ENCODE results near the gene OR5AN1. TPM values are rescaled to one million over a fixed set of nuclear protein-coding genes. Genes with fewer than 3 reads are reported as not detected.
"Not testable (repeated sequence)": the region's sequence is repeated elsewhere in the genome, so short reads cannot be mapped to it uniquely, and the experiment has no call there.

Gene OR5AN1
- total RNA-seq, 1 donor from 2014 or later = not detected

DNA sequence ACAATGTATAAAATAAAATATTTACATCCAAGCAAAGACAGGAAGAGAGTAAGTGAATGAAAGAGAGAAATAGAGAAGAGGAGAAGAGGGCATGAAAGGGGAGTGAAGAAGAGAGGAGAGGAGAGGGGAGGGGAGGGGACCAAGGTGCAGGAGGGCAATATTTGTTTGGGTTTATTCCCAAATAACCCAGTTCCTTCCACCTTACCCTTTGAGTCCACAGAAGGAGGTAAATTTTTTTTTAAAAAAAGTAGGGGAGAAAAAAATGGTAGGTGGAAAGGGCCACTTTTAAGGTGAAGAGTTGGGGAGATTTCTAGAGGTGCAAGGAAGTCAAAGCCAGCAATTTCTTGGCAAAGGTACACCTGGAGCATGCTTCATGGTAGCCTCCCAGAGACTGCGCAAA is 2.1 kb upstream of the OR5AN1 start:
- Histone ChIP-seq H3K36me3 (no peaks in the 10 kb centered on the region), H3K4me1 (no peaks in the 10 kb centered on the region), H3K4me3 (no peak overlapping the region), H3K27me3 (ENCODE audit: low read depth) (peaks cover 15% of the 10 kb centered on the region), H3K27ac (replicated peaks) (no peak overlapping the region), H3K9me3 (replicated peaks) (no peaks in the 10 kb centered on the region)
- TF ChIP-seq, protein P1, sequence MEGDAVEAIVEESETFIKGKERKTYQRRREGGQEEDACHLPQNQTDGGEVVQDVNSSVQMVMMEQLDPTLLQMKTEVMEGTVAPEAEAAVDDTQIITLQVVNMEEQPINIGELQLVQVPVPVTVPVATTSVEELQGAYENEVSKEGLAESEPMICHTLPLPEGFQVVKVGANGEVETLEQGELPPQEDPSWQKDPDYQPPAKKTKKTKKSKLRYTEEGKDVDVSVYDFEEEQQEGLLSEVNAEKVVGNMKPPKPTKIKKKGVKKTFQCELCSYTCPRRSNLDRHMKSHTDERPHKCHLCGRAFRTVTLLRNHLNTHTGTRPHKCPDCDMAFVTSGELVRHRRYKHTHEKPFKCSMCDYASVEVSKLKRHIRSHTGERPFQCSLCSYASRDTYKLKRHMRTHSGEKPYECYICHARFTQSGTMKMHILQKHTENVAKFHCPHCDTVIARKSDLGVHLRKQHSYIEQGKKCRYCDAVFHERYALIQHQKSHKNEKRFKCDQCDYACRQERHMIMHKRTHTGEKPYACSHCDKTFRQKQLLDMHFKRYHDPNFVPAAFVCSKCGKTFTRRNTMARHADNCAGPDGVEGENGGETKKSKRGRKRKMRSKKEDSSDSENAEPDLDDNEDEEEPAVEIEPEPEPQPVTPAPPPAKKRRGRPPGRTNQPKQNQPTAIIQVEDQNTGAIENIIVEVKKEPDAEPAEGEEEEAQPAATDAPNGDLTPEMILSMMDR (IDR thresholded peaks at IDR 0.05; ENCODE audit: borderline replicate concordance) = no peak
- DNase-seq = no peak
- intact Hi-C loops (cut with micrococcal nuclease) = no loop called here

GRCh38 chr11:59358020-59358419 is 675 bp upstream of the OR5AN1 start:
- Histone ChIP-seq H3K9me3 (replicated peaks) (no peaks in the 10 kb centered on the region), H3K4me3 (no peak overlapping the region), H3K27ac (replicated peaks) (no peak overlapping the region), H3K36me3 (no peaks in the 10 kb centered on the region), H3K27me3 (ENCODE audit: low read depth) (peaks cover 15% of the 10 kb centered on the region), H3K4me1 (no peaks in the 10 kb centered on the region)
- no peak for DNase-seq
- TF ChIP-seq, protein P1 (IDR thresholded peaks at IDR 0.05; ENCODE audit: borderline replicate concordance) = no peak
- intact Hi-C loops (cut with micrococcal nuclease) = no loop called here

DNA sequence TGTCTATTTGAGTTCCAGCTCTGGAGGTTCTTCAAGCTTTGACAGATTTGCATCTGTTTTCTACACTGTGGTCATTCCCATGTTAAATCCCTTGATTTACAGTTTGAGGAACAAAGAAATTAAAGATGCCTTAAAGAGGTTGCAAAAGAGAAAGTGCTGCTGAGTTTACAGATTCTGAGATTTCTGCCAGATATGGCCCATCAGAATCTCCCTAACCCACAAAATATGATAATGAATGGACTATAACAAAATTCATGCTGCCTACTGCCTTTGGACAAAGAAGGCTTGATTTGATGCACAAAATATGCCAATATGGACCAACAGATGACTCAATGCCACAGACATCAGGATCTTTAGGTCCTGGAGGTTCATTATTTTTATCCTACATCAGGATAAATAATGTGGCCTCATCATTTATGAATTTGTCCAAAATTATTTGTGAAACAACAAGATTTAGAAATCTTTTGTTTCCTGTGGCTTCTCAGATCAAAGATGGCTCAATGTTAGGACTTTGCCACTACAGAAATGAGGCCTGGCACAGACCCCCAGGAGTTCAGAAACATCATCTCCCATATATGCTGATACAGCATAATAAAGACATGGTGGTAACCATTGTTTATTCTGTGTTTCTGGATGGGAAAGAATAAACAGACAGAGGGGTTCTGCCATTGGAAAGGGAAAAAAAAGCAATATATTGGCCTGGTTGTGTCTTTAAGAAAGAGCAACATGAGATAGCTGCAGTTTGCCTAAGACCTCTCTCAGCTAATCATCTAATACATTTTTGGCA is 6.7 kb downstream of the OR5AN1 start:
- TF ChIP-seq, protein P1 (IDR thresholded peaks at IDR 0.05; ENCODE audit: borderline replicate concordance) = no peak
- no peaks in the 10 kb centered on the region for H3K36me3 ChIP-seq
- DNase-seq = no peak
- no peak overlapping the region for H3K27ac ChIP-seq (replicated peaks)
- H3K4me3 ChIP-seq = no peak overlapping the region
- H3K27me3 ChIP-seq (ENCODE audit: low read depth) = no peaks in the 10 kb centered on the region
- H3K4me1 ChIP-seq = no peaks in the 10 kb centered on the region
- intact Hi-C loops (cut with micrococcal nuclease) = no loop called here
- peaks cover 16% of the 10 kb centered on the region for H3K9me3 ChIP-seq (replicated peaks)

DNA sequence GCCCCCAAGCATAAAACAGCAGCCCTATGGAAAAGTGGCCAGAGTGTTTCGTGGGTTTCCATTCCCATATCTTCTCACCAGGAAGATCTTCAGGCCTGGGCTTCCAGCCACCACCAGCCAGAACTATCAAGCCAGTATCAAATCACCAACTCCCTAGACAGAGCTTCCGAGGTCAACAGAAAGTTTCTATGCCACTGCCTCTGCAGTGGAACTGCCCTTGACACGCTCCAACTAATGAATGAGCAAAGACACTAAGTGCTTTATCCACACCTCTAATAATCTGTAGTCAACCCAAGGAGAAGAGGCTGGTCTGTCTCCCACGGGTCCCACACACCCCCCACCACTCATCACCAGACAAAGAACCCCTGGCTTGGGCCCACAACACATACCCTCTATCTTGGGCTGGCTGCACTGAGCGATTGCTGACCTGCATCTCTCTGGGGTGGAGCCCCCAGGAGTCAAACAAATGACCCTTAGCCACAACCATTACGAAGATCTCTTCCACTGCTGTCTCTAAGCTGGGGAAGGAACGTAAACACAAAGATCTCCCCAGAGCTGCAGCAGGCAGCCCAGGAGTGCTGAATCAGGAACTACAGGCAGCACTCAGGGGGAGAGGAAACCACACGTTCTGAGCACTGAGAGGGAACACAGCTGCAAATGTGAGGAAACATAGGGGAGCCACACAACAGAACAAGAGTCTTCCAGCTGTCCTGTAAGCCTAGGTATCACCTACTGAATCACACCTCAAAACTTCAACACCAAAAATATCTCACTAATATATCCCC is 9.7 kb downstream of the OR5AN1 start:
- Histone ChIP-seq H3K36me3 (no peaks in the 10 kb centered on the region), H3K27me3 (ENCODE audit: low read depth) (no peaks in the 10 kb centered on the region), H3K4me3 (no peak overlapping the region), H3K9me3 (replicated peaks) (peaks cover 37% of the 10 kb centered on the region), H3K4me1 (no peaks in the 10 kb centered on the region), H3K27ac (replicated peaks) (no peak overlapping the region)
- intact Hi-C loops (cut with micrococcal nuclease) = no loop called here
- DNase-seq = no peak
- TF ChIP-seq, protein P1 (IDR thresholded peaks at IDR 0.05; ENCODE audit: borderline replicate concordance) = no peak

DNA sequence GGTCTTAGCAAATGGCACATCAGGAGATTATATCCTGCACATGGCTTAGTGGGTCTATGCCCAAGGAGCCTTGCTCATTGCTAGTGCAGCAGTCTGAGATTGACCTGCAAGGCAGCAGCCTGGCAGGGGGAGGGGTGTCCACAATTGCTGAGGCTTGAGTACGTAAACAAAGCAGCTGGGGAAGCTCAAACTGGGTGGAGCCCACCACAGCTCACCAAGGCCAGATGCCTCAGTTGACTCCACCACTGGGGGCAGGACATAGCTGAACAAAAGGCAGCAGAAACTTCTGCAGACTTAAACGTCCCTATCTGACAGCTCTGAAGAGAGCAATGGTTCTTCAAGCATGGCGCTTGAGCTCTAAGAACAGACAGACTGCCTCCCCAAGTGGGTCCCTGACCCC is 13.6 kb downstream of the OR5AN1 start:
- H3K27me3 ChIP-seq (ENCODE audit: low read depth); H3K4me1 ChIP-seq; H3K27ac ChIP-seq (replicated peaks); H3K36me3 ChIP-seq; H3K4me3 ChIP-seq; DNase-seq; intact Hi-C loops (cut with micrococcal nuclease): not testable (repeated sequence)
- H3K9me3 ChIP-seq (replicated peaks) = peaks cover 40% of the 10 kb centered on the region

Measured in left ventricle myocardium inferior (tissue), 1 donor.